Heart right ventricle (tissue), 16 donors: ENCODE data around the gene SUGP2. TPM values are rescaled to one million over a fixed set of nuclear protein-coding genes. Genes with fewer than 3 reads are reported as not detected.

Experiments
- ATAC-seq, 8 donors: fragments of 200-7000 bp; cut with Tn5 transposase; one replicate each; pipeline ENCODE4 v1.9.1; 2020; ENCODE audit warnings: mild to moderate bottlenecking in 8 of 8, moderate library complexity in 8 of 8, moderate number of reproducible peaks in 1 of 8
- DNase-seq, 2 donors: peaks; one replicate each; pipeline ENCODE4 v3.0.0-alpha.2; 2020
- H3K27ac ChIP-seq, 10 donors: fragments of 200-600 bp; sonication (generic) in 2 of 10; one replicate each; pipeline versions ENCODE4 v1.5.0 to v1.8.0; 2020 to 2022; ENCODE audit warnings: mild to moderate bottlenecking in 3 of 10
- H3K27me3 ChIP-seq, 7 donors: fragments of 200-600 bp; one replicate each; pipeline ENCODE4 v1.8.0; 2021 to 2022; ENCODE audit warnings: mild to moderate bottlenecking in 2 of 7
- H3K36me3 ChIP-seq, 9 donors: fragments of 200-600 bp; sonication (generic) in 1 of 9; one replicate each; pipeline versions ENCODE4 v1.5.0 to v1.8.0; 2020 to 2022; ENCODE audit warnings: mild to moderate bottlenecking in 2 of 9
- H3K4me1 ChIP-seq, 9 donors: fragments of 200-600 bp; sonication (generic) in 1 of 9; one replicate each; pipeline versions ENCODE4 v1.5.0 to v1.8.0; 2020 to 2022; ENCODE audit warnings: mild to moderate bottlenecking in 4 of 9
- H3K4me3 ChIP-seq, 10 donors: fragments of 200-600 bp; sonication (generic) in 2 of 10; one replicate each; pipeline versions ENCODE4 v1.5.0 to v1.8.0; 2020 to 2022; ENCODE audit warnings: mild to moderate bottlenecking in 7 of 10, moderate library complexity in 2 of 10
- H3K9me3 ChIP-seq, 11 donors: fragments of 200-600 bp in 10 of 11; sonication (generic) in 2 of 11; one replicate each; pipeline versions ENCODE4 v1.5.0 to v1.8.0; 2013 to 2022; ENCODE audit warnings: mild to moderate bottlenecking in 2 of 11, control low read depth in 1 of 11, moderate library complexity in 1 of 11
- CTCF ChIP-seq, 9 donors: fragments of 200-600 bp; sonication (generic) in 2 of 9; IDR thresholded peaks; one replicate each; pipeline versions ENCODE4 v1.5.0 to v1.8.0; 2021 to 2022; ENCODE audit warnings: antibody characterized with exemption in 9 of 9, mild to moderate bottlenecking in 5 of 9, moderate library complexity in 1 of 9
- WGBS, 2 donors: extraction: QIAGEN DNeasy Blood & Tissue Kit; methylation state at CpG; one replicate each; pipeline ENCODE4 v1.1.7; 2013; ENCODE audit warnings: inconsistent platforms in 1 of 2; 5-methylcytosine and 5-hydroxymethylcytosine counted together
- intact Hi-C, 10 donors: fragments of 100-400 bp; cut with DNase I; formaldehyde crosslinking; loops; one replicate each; pipeline versions ENCODE4 v1.11.1 to v1.14.2; 2022
- polyA plus RNA-seq, 2 donors: library from polyadenylated mRNA; stranded (reverse); fragments of 200-250 nt; gene quantifications; one replicate each; pipeline ENCODE4 v1.2.3, GENCODE V29; 2013
- total RNA-seq, 10 donors: library from RNA; stranded (reverse); fragmentation: NEBNext Ultra II Directional in 3 of 10; extraction: Animal tissue kit (Norgen Biotek cat#: 25700) in 3 of 10; gene quantifications; one replicate each; pipeline versions ENCODE4 v1.2.1 to v1.2.4, GENCODE V29; 2021 to 2023
- donor health status: Arrhythmogenic right ventricular cardiomyopathy.
- donor health status: ischemic (EF 13 %, LVEDD 7.1; RV severe dilation, severe dysfunction).
- donor health status: healthy with polysubstance abuse.
- donor health status: DM: no; HTN: yes; CAD: no.
- donor health status: DM: no; HTN: no; CAD: no.
- donor health status: ischemic (EF 25% LVEDD 6.9; RV normal size, moderate dysfunction).
- donor health status: ischemic (EF 25% LVEDD 5.7; RV mildly dilated, moderate dysfunction).
- donor health status: healthy.
- donor health status: DM: yes; HTN: yes; CAD: no.
- donor health status: Ischemic cardiomyopathy.
- donor health status: ischemic (EF 35%, LVEDD 5.7; RV mildly dilated, moderate dysfunction).
- donor health status: nonischemic (EF 11% LVEDD 7.7; RV severe dilation, severe dysfunction).
- donor health status: DM: yes; HTN: yes; CAD: no.
- donor health status: PGD.
- donor health status: ischemic (EF 29% LVEDD 5.4; RV normal size, mild dysfunction).
- donor health status: nonischemic (EF 23%, LVEDD 6.1; RV moderate dilation, normal function).

Gene SUGP2
- total and polyA plus RNA-seq, 12 donors = 27.2 to 85.2 (median 63.3) TPM

- 95% methylated on average over 5 of the region's 5 CpGs for WGBS, 2 donors
- no peak for TF ChIP-seq CTCF (IDR thresholded peaks at IDR 0.05)
- ATAC-seq = no peak
- intact Hi-C loops = no loop called here
- Histone ChIP-seq H3K9me3 (no peaks in the 10 kb centered on the region), H3K27me3 (no peaks in the 10 kb centered on the region), H3K36me3 (peaks cover 0 to 98% (median 56%) of the 10 kb centered on the region in 9 donors), H3K4me1 (peaks cover 0 to 7% (median 0%) of the 10 kb centered on the region in 9 donors), H3K27ac (no peak overlapping the region), H3K4me3 (no peak overlapping the region)
- DNase-seq = no peak
Measured at GRCh38 chr19:19010551-19010950, 22.8 kb downstream of the SUGP2 start.

- DNase-seq (no peak), ATAC-seq (no peak)
- peaks cover 0 to 7% (median 0%) of the 10 kb centered on the region in 9 donors for H3K4me1 ChIP-seq
- intact Hi-C loops = no loop called here
- WGBS, 2 donors = 94 to 96% methylated on average over 18 of the region's 18 CpGs
- no peaks in the 10 kb centered on the region for H3K9me3 ChIP-seq
- TF ChIP-seq CTCF (IDR thresholded peaks at IDR 0.05) = no peak
- H3K36me3 ChIP-seq = peaks cover 0 to 98% (median 56%) of the 10 kb centered on the region in 9 donors
- H3K4me3 ChIP-seq = no peak overlapping the region
- no peaks in the 10 kb centered on the region for H3K27me3 ChIP-seq
- no peak overlapping the region for H3K27ac ChIP-seq
Measured at GRCh38 chr19:19009951-19010350, 23.4 kb downstream of the SUGP2 start.

DNA sequence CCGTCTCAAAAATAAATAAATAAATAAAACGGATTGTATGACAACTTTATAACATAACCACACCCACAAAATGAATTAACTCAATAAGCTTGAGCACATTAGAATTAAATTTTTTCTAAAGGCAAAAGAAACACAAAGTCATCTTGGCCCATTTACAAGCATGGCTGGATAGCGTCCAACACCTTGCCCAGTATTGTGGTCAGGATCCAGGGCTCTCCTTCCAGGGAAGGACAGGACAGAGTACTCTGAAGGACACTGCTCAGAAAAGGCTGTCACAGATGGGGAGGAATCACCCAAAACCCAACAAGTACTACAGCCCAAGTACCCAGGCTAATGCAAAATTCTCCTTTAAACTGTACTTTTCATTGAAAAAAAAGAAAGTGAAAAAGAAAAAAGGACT is 27.1 kb downstream of the SUGP2 start:
- H3K9me3 ChIP-seq = no peaks in the 10 kb centered on the region
- intact Hi-C loops = no loop called here
- TF ChIP-seq CTCF (IDR thresholded peaks at IDR 0.05) = no peak
- no peak overlapping the region for H3K27ac ChIP-seq
- DNase-seq (no peak), ATAC-seq (peak in 2 of 8 donors; percentile 37 to 46)
- H3K27me3 ChIP-seq = no peaks in the 10 kb centered on the region
- H3K4me3 ChIP-seq = no peak overlapping the region
- peaks cover 0 to 98% (median 70%) of the 10 kb centered on the region in 9 donors for H3K36me3 ChIP-seq
- peaks cover 0 to 7% (median 0%) of the 10 kb centered on the region in 9 donors for H3K4me1 ChIP-seq
- WGBS, 2 donors = 64 to 66% methylated on average over 3 of the region's 3 CpGs

DNA sequence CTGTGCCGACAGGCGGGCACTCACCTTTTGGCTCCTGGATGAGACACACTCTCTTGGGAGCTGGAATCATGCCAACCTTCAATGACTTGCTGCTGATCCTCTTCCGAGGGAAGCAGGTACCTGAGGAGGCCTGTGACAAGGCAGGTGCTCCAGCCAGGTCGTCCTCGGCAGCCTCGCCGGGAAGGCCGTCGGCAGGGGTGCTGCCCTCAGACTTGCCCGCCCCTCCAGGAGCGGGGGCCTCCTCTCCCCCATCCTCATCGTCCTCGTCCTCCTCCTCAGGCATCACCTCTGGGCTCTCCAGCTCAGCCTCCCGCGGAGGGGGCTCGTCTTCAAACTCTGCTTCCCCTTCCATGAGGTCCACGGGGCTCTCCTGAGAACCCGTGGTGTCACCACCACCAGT is 29.2 kb downstream of the SUGP2 start:
- no peaks in the 10 kb centered on the region for H3K27me3 ChIP-seq
- DNase-seq (no peak), ATAC-seq (peak in 1 of 8 donors; percentile 31)
- H3K36me3 ChIP-seq = peaks cover 0 to 96% (median 56%) of the 10 kb centered on the region in 9 donors
- 87 to 90% methylated on average over 18 of the region's 18 CpGs for WGBS, 2 donors
- H3K9me3 ChIP-seq = no peaks in the 10 kb centered on the region
- no peak for TF ChIP-seq CTCF (IDR thresholded peaks at IDR 0.05)
- H3K4me1 ChIP-seq = peaks cover 0 to 11% (median 4%) of the 10 kb centered on the region in 9 donors
- intact Hi-C loops = no loop called here
- no peak overlapping the region for H3K4me3 ChIP-seq
- no peak overlapping the region for H3K27ac ChIP-seq
